ENCODE results near the gene GLTPD2. TPM values are rescaled to one million over a fixed set of nuclear protein-coding genes. Genes with fewer than 3 reads are reported as not detected.

The GLTPD2 gene
- total RNA-seq, 1 donor from 2014 or later = not detected

- Mint-ChIP-seq H3K27ac (ENCODE audit: unreplicated experiment) (peak overlapping the region; percentile 76), H3K27me3 (ENCODE audit: low read depth) (peaks cover 39% of the 10 kb centered on the region), H3K36me3 (ENCODE audit: low read depth) (no peaks in the 10 kb centered on the region), H3K4me1 (peaks cover 17% of the 10 kb centered on the region), H3K4me3 (peak overlapping the region; percentile 74), H3K9me3 (no peaks in the 10 kb centered on the region)
- TF ChIP-seq, protein P1, sequence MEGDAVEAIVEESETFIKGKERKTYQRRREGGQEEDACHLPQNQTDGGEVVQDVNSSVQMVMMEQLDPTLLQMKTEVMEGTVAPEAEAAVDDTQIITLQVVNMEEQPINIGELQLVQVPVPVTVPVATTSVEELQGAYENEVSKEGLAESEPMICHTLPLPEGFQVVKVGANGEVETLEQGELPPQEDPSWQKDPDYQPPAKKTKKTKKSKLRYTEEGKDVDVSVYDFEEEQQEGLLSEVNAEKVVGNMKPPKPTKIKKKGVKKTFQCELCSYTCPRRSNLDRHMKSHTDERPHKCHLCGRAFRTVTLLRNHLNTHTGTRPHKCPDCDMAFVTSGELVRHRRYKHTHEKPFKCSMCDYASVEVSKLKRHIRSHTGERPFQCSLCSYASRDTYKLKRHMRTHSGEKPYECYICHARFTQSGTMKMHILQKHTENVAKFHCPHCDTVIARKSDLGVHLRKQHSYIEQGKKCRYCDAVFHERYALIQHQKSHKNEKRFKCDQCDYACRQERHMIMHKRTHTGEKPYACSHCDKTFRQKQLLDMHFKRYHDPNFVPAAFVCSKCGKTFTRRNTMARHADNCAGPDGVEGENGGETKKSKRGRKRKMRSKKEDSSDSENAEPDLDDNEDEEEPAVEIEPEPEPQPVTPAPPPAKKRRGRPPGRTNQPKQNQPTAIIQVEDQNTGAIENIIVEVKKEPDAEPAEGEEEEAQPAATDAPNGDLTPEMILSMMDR (conservative IDR thresholded peaks at IDR 0.05) = peak; percentile 79
- peak; percentile 81 for DNase-seq (ENCODE audit: low read depth, low spot score)
These were observed 1.4 kb downstream of the GLTPD2 start for GRCh38 chr17:4789951-4790704.

DNA sequence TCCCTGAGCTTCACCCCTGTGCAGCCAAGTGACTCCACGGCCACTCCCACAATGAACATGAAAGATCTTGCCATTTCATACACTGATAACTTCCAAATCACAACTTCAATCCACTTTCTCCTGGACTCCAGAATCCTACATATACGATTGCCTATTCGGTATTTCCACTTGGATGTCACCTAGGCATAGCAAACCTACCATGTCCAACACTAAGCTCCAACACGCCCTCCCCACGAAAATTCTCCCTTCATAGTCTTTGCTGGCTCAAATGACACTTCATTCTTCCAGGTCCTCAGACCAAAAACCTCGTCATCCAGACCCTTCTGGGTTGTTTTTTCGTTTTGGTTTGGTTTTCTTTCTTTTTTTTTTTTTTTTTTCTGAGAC lies 1.9 kb downstream of the GLTPD2 start:
- H3K27ac Mint-ChIP-seq (ENCODE audit: unreplicated experiment) = no peak overlapping the region
- peak overlapping the region; percentile 74 for H3K4me3 Mint-ChIP-seq
- peaks cover 18% of the 10 kb centered on the region for H3K4me1 Mint-ChIP-seq
- TF ChIP-seq, protein P1 (conservative IDR thresholded peaks at IDR 0.05) = no peak
- peaks cover 39% of the 10 kb centered on the region for H3K27me3 Mint-ChIP-seq (ENCODE audit: low read depth)
- DNase-seq (ENCODE audit: low read depth, low spot score) = no peak
- H3K36me3 Mint-ChIP-seq (ENCODE audit: low read depth) = no peaks in the 10 kb centered on the region
- no peaks in the 10 kb centered on the region for H3K9me3 Mint-ChIP-seq

DNA sequence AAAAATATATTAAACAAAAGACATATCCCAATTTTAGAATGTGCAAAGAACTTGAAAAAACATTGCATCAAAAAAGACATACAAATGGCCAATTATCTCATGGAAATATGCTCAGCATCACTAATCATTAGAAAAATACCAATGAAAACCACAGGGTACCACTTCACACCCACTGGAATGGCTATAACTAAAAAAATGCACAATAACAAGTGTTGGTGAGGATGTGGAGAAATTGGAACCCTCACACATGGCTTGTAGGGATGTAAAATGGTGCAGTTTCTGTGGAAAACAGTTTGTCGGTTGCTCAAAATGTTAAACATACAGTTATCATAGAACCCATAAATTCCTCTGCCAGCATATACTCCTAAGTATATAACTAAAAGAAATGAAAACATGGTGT lies 6.4 kb downstream of the GLTPD2 start:
- Mint-ChIP-seq H3K9me3 (no peaks in the 10 kb centered on the region), H3K4me3 (peak overlapping the region; percentile 100), H3K36me3 (ENCODE audit: low read depth) (peaks cover 2% of the 10 kb centered on the region), H3K27ac (ENCODE audit: unreplicated experiment) (no peak overlapping the region), H3K27me3 (ENCODE audit: low read depth) (peaks cover 12% of the 10 kb centered on the region), H3K4me1 (peaks cover 19% of the 10 kb centered on the region)
- TF ChIP-seq, protein P1 (conservative IDR thresholded peaks at IDR 0.05) = no peak
- no peak for DNase-seq (ENCODE audit: low read depth, low spot score)

- peak overlapping the region; percentile 100 for H3K4me3 Mint-ChIP-seq
- DNase-seq (ENCODE audit: low read depth, low spot score) = peak; percentile 33
- peak overlapping the region; percentile 96 for H3K27ac Mint-ChIP-seq (ENCODE audit: unreplicated experiment)
- TF ChIP-seq, protein P1 (conservative IDR thresholded peaks at IDR 0.05) = no peak
- no peaks in the 10 kb centered on the region for H3K9me3 Mint-ChIP-seq
- H3K4me1 Mint-ChIP-seq = peaks cover 12% of the 10 kb centered on the region
- H3K36me3 Mint-ChIP-seq (ENCODE audit: low read depth) = peaks cover 10% of the 10 kb centered on the region
- peaks cover 10% of the 10 kb centered on the region for H3K27me3 Mint-ChIP-seq (ENCODE audit: low read depth)
These were observed 7.8 kb downstream of the GLTPD2 start for GRCh38 chr17:4796552-4796920.

GRCh38 chr17:4800462-4801196 lies 11.9 kb downstream of the GLTPD2 start:
- peaks cover 15% of the 10 kb centered on the region for H3K4me1 Mint-ChIP-seq
- H3K27me3 Mint-ChIP-seq (ENCODE audit: low read depth) = no peaks in the 10 kb centered on the region
- TF ChIP-seq, protein P1 (conservative IDR thresholded peaks at IDR 0.05) = no peak
- H3K36me3 Mint-ChIP-seq (ENCODE audit: low read depth) = peaks cover 10% of the 10 kb centered on the region
- H3K27ac Mint-ChIP-seq (ENCODE audit: unreplicated experiment) = no peak overlapping the region
- no peaks in the 10 kb centered on the region for H3K9me3 Mint-ChIP-seq
- DNase-seq (ENCODE audit: low read depth, low spot score) = no peak
- H3K4me3 Mint-ChIP-seq = peak overlapping the region; percentile 73
